ENCODE data around the gene BANK1.

DNA sequence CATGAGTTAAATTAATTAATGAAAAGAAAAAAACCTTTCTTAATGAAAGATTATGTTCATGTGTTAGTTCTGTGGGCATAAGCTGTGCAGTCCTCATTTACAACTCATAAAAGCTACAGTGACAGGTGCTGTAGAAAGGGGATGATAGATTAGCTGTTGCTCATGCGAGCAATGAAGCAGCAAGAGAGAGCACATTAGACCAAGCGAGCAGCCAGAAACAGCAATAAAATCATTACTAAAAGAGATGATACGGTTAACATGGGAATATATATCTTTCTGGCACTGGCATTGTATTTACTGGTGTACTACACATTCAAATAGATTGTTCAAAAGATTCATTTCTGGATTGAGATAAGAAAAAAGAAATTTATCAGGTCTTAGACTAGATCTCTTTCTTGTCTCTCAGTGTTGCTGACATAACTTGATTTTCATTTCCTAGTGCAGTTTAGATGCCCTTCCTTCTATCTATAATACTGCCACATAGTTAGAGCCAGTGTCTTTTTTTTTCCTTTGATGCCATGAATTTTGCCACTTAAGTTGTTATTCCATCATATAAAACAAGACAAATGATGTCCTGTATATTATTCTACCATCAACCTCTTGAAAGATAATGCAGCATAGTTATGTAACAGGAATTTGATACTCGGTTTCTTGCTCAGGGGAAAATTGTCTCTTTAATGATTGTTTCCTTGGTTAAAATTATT, 164.6 kb downstream of the BANK1 start:
- TF ChIP-seq, protein P1, sequence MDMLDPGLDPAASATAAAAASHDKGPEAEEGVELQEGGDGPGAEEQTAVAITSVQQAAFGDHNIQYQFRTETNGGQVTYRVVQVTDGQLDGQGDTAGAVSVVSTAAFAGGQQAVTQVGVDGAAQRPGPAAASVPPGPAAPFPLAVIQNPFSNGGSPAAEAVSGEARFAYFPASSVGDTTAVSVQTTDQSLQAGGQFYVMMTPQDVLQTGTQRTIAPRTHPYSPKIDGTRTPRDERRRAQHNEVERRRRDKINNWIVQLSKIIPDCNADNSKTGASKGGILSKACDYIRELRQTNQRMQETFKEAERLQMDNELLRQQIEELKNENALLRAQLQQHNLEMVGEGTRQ (IDR thresholded peaks at IDR 0.05; ENCODE audit: low read length) = no peak
- TF ChIP-seq RAD21 (IDR thresholded peaks at IDR 0.05 in 1 of 2, conservative IDR thresholded peaks at IDR 0.05 in 1 of 2; ENCODE audit: low read depth in 2 of 2, low read length in 2 of 2) (no peak), EP300 (IDR thresholded peaks at IDR 0.05; ENCODE audit: borderline replicate concordance in 1 of 2, low read depth in 2 of 2, low read length in 2 of 2) (no peak), BACH1 (IDR thresholded peaks at IDR 0.05; ENCODE audit: low read length) (no peak), TAF1 (IDR thresholded peaks at IDR 0.05; ENCODE audit: low read depth, low read length) (no peak), TAF7 (optimal IDR thresholded peaks at IDR 0.05; ENCODE audit: borderline replicate concordance, low read depth, low read length) (no peak), POLR2A (IDR thresholded peaks at IDR 0.05; ENCODE audit: control extremely low read depth in 1 of 2, low read depth in 2 of 2, low read length in 2 of 2) (no peak), KDM5A (IDR thresholded peaks at IDR 0.05; ENCODE audit: low read length) (no peak)
- TF ChIP-seq, protein P2, sequence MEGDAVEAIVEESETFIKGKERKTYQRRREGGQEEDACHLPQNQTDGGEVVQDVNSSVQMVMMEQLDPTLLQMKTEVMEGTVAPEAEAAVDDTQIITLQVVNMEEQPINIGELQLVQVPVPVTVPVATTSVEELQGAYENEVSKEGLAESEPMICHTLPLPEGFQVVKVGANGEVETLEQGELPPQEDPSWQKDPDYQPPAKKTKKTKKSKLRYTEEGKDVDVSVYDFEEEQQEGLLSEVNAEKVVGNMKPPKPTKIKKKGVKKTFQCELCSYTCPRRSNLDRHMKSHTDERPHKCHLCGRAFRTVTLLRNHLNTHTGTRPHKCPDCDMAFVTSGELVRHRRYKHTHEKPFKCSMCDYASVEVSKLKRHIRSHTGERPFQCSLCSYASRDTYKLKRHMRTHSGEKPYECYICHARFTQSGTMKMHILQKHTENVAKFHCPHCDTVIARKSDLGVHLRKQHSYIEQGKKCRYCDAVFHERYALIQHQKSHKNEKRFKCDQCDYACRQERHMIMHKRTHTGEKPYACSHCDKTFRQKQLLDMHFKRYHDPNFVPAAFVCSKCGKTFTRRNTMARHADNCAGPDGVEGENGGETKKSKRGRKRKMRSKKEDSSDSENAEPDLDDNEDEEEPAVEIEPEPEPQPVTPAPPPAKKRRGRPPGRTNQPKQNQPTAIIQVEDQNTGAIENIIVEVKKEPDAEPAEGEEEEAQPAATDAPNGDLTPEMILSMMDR (IDR thresholded peaks at IDR 0.05; ENCODE audit: control extremely low read depth in 1 of 3, insufficient read depth in 1 of 3, low read depth in 1 of 3, low read length in 3 of 3) = no peak
